Adrenal gland (tissue), 5 donors: ENCODE results near the gene ALLC.

Experiments used
- CTCF ChIP-seq, 6 experiments: fragments of 450-650 bp in 4 of 6; fragments of 200-600 bp in 2 of 6; sonication (generic) in 1 of 6; IDR thresholded peaks; 1 replicate in 5 of 6; 2 replicates in 1 of 6; pipeline versions ENCODE4 v1.5.1 to v1.8.0; 2016 to 2021; ENCODE audit warnings: antibody characterized with exemption in 6 of 6, mild to moderate bottlenecking in 2 of 6, moderate library complexity in 1 of 6
- POLR2A ChIP-seq, 2 donors: fragments of 450-650 bp; IDR thresholded peaks; one replicate each; pipeline ENCODE4 v1.6.1; 2017; ENCODE audit warnings: antibody characterized with exemption in 2 of 2, mild to moderate bottlenecking in 2 of 2, moderate library complexity in 1 of 2
- donor health status: DM: no; HTN: no; CAD: no.

- TF ChIP-seq CTCF (IDR thresholded peaks at IDR 0.05) (no peak), POLR2A (IDR thresholded peaks at IDR 0.05) (no peak)
Measured at GRCh38 chr2:3730646-3731045, 72.6 kb downstream of the ALLC start.
